ENCODE measurements around the gene CCDC190. TPM values are rescaled to one million over a fixed set of nuclear protein-coding genes. Genes with fewer than 3 reads are reported as not detected.

CCDC190 gene, protein sequence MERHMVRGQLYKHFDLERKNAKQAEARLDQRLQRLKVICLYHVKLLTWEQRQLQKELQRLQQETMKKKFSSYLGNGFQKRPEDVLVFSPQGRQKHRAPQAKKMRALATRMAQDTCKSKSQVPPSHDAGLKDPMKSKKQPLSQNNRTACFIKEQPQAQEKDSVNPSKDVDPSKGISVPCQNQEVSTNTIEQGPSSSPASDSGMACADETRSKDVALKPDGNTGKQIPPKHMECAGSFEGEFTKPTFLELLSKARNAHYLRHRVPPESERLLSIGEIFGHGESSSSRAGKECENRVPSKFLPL
- total RNA-seq (not detected), polyA plus RNA-seq (under 1 TPM in 1 of 2 donors, not detected in 1; 0.43 TPM)
- long read RNA-seq, donor 1 = 0 reads
- long read RNA-seq, donor 2 = 0 reads
- long read RNA-seq, donor 3 = 0 reads

DNA sequence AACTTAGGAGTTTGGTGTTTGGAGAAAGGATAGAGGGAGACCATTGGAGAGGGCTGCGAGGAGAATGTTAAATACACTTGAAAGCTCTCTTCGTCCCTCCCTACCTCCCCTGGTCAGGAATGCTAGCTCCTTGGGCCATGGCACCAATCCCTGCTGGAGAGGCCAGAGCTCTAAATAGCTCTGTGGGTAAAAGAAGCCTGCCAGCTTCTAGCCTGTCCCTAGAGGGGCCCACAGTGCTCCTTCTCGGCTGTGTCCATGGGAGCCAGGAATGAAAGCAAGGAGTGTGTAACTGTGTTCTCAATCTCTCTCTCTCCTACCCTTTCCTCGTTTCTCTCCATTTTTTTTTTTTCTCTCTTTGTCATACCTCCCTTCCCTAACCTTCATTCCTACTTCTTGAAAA, at the start of gene CCDC190:
CCDC190 (minus strand) TSS at position 75 of the 400 bp plus-strand sequence. CDS start 1,529 bp downstream, outside the sequence.
- H3K27me3 ChIP-seq = no peaks in the 10 kb centered on the region
- 34 to 53% (median 52%) methylated on average over 4 of the region's 4 CpGs for WGBS, 3 donors
- no peak within 1 kb of the TSS for H3K4me3 ChIP-seq
- no peaks in the 10 kb centered on the region for H3K4me1 ChIP-seq (ENCODE audit: insufficient read depth)
- no peaks in the 10 kb centered on the region for H3K9me3 ChIP-seq
- H3K36me3 ChIP-seq = no peaks in the 10 kb centered on the region
- no peak for TF ChIP-seq POLR2A (IDR thresholded peaks at IDR 0.05)
- no peak for DNase-seq
- H3K27ac ChIP-seq = no peak within 1 kb of the TSS
- intact Hi-C loops (cut with DNase I) = no loop called here

DNA sequence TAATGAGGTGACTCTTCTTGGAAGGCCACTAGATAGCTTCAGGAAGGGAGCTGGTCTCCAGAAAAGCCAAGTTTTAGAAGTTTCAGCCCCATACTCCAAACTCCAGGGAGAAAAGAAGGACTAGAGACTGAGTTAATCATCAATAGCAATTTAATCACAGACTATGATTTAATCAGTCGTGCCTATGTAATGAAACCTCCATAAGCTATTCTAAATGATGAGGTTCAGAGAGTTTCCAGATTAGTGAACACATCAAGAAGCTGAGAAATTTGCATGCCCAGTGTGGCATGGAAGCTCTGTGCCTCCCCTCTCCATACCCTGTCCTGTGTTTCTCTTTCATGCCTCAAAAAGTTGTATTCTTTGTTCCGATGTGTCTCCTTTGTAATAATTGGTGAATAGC, 49.2 kb upstream of the CCDC190 start:
- DNase-seq = no peak
- H3K27me3 ChIP-seq = no peaks in the 10 kb centered on the region
- H3K27ac ChIP-seq = no peak overlapping the region
- H3K4me1 ChIP-seq (ENCODE audit: insufficient read depth) = no peaks in the 10 kb centered on the region
- no peak overlapping the region for H3K4me3 ChIP-seq
- H3K36me3 ChIP-seq = no peaks in the 10 kb centered on the region
- 91 to 98% (median 92%) methylated on average over 2 of the region's 2 CpGs for WGBS, 3 donors
- intact Hi-C loops (cut with DNase I) = no loop called here
- no peaks in the 10 kb centered on the region for H3K9me3 ChIP-seq
- TF ChIP-seq POLR2A (IDR thresholded peaks at IDR 0.05) (no peak), EP300 (IDR thresholded peaks at IDR 0.05) (no peak)
- TF ChIP-seq, protein P1, sequence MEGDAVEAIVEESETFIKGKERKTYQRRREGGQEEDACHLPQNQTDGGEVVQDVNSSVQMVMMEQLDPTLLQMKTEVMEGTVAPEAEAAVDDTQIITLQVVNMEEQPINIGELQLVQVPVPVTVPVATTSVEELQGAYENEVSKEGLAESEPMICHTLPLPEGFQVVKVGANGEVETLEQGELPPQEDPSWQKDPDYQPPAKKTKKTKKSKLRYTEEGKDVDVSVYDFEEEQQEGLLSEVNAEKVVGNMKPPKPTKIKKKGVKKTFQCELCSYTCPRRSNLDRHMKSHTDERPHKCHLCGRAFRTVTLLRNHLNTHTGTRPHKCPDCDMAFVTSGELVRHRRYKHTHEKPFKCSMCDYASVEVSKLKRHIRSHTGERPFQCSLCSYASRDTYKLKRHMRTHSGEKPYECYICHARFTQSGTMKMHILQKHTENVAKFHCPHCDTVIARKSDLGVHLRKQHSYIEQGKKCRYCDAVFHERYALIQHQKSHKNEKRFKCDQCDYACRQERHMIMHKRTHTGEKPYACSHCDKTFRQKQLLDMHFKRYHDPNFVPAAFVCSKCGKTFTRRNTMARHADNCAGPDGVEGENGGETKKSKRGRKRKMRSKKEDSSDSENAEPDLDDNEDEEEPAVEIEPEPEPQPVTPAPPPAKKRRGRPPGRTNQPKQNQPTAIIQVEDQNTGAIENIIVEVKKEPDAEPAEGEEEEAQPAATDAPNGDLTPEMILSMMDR (IDR thresholded peaks at IDR 0.05) = no peak

DNA sequence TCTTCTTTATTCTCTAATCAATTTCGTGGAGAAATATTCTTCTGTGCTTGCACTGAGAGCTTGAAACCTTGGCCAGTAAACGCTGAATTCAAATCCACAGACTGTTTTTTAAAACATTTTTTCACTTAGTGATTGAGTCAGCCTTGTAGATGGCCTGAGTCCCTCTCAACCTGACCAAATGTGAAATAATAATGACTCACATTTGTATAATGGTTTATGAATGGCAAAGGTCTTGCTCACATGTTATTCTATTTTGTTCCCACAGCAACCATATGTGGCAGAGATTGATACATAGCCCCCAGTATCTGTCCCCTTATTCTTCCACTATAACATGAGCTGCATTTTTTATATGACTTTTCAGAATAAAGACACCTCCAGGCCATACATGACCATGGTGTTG, 47.8 kb upstream of the CCDC190 start:
- no peaks in the 10 kb centered on the region for H3K4me1 ChIP-seq (ENCODE audit: insufficient read depth)
- no peak overlapping the region for H3K4me3 ChIP-seq
- no peak overlapping the region for H3K27ac ChIP-seq
- intact Hi-C loops (cut with DNase I) = no loop called here
- DNase-seq = no peak
- 25 to 68% (median 60%) methylated on average over 2 of the region's 2 CpGs for WGBS, 3 donors
- H3K9me3 ChIP-seq = no peaks in the 10 kb centered on the region
- TF ChIP-seq, protein P1 (IDR thresholded peaks at IDR 0.05) = no peak
- TF ChIP-seq EP300 (IDR thresholded peaks at IDR 0.05) (no peak), POLR2A (IDR thresholded peaks at IDR 0.05) (no peak)
- H3K27me3 ChIP-seq = no peaks in the 10 kb centered on the region
- H3K36me3 ChIP-seq = no peaks in the 10 kb centered on the region

DNA sequence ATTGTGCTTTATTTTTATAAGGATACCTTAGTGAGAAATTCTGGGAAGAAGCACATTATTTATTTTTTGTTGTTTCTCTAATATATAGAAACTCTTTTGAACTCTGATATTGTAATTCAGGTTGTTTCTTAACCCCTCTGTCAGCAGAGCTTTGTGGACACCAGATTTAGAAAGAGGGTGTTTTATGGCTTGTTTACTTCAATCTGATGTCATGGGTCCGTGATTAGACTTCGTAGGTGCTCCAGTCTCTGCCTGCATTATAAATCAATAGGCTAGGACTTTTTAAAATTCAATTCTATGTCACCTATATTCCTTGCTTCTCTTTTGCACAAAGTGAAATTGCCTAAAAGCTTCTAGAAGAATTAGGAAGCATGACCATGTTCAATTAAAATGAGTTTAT, 47.3 kb upstream of the CCDC190 start:
- 49 to 61% (median 55%) methylated on average over 2 of the region's 2 CpGs for WGBS, 3 donors
- intact Hi-C loops (cut with DNase I) = no loop called here
- H3K27me3 ChIP-seq = no peaks in the 10 kb centered on the region
- no peaks in the 10 kb centered on the region for H3K9me3 ChIP-seq
- H3K36me3 ChIP-seq = no peaks in the 10 kb centered on the region
- no peak for TF ChIP-seq EP300 (IDR thresholded peaks at IDR 0.05)
- TF ChIP-seq POLR2A (IDR thresholded peaks at IDR 0.05) = no peak
- TF ChIP-seq, protein P1 (IDR thresholded peaks at IDR 0.05) = no peak
- no peak overlapping the region for H3K27ac ChIP-seq
- no peaks in the 10 kb centered on the region for H3K4me1 ChIP-seq (ENCODE audit: insufficient read depth)
- no peak for DNase-seq
- H3K4me3 ChIP-seq = no peak overlapping the region

DNA sequence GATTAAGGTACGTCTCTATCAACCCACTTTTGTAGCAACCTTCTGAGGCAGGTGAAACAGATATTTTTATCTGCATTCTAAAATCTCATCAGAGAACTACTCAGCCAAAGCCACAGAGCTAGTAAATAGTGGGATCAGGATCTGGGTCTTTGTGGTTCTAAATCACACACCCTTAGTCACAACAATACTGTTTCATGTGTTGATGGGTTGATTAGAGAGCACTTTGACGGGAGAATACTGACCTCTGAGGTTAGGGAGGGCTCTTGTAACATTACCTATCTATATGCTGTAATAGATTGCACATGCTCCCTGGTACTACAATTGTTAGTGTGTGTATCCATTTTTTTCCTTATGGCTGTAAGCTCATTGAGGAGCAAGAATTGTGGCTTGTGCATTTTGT, 45.5 kb upstream of the CCDC190 start:
- TF ChIP-seq EP300 (IDR thresholded peaks at IDR 0.05) = no peak
- TF ChIP-seq POLR2A (IDR thresholded peaks at IDR 0.05) = no peak
- TF ChIP-seq, protein P1 (IDR thresholded peaks at IDR 0.05) = no peak
- 73 to 83% (median 81%) methylated on average over 2 of the region's 2 CpGs for WGBS, 3 donors

More for the DNA sequence above, 45.5 kb upstream of the CCDC190 start:
- no peaks in the 10 kb centered on the region for H3K9me3 ChIP-seq
- intact Hi-C loops (cut with DNase I) = no loop called here
- no peak overlapping the region for H3K27ac ChIP-seq
- no peaks in the 10 kb centered on the region for H3K36me3 ChIP-seq
- no peak for DNase-seq
- H3K4me1 ChIP-seq (ENCODE audit: insufficient read depth) = no peaks in the 10 kb centered on the region
- H3K4me3 ChIP-seq = no peak overlapping the region
- no peaks in the 10 kb centered on the region for H3K27me3 ChIP-seq

All from ovary (tissue), 10 donors.